Measurements from ENCODE around the gene STARD3NL. TPM values are rescaled to one million over a fixed set of nuclear protein-coding genes. Genes with fewer than 3 reads are reported as not detected.

Gene STARD3NL
- total RNA-seq, 1 donor from 2014 or later: 19.7 TPM

DNA sequence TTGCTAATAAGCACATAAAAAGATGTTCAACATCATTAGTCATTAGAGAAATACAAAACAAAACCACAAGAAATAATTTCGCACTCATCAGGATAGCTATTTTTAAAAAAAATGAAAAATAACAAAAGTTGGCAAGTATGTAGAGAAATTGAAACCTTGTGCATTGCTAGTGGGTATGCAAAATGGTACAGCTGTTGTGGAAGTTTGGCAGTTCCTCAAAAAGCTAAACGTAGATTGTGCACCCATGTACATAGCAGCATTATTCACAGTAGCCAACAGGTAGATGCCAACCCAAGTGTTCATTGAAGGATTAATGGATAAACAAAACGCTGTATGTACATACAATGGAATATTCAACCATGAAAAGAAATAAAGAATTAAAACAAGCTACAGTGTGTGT is 35.3 kb upstream of the STARD3NL start:
- Histone ChIP-seq H3K4me3 (no peak overlapping the region), H3K4me1 (no peaks in the 10 kb centered on the region), H3K9me3 (no peaks in the 10 kb centered on the region), H3K27me3 (no peaks in the 10 kb centered on the region), H3K36me3 (no peaks in the 10 kb centered on the region), H3K27ac (no peak overlapping the region)
- intact Hi-C loops (cut with DNase I): no loop called here
- no peak for DNase-seq (ENCODE audit: low spot score in 2 of 2)
- TF ChIP-seq CTCF (IDR thresholded peaks at IDR 0.05): no peak

DNA sequence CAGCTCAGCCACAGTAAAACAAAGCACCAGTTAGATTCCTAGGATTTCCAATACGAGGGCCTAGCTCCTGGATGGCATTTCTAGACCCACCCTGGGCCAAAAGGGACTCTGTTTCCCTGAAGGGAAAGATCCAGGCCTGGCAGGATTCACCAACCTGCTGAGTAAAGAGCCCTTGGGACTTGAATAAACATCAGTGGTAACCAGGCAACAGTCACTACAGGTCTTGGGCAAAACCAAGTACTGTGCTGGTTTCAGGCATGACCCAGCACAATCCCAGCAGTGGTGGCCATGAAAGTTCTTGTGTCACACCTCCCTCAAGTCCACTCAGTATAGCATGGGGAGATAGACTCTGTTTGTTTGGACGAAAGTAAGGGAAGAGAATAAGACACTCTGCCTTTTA is 31.0 kb upstream of the STARD3NL start:
- H3K27me3 ChIP-seq: no peaks in the 10 kb centered on the region
- H3K36me3 ChIP-seq: no peaks in the 10 kb centered on the region
- H3K27ac ChIP-seq: no peak overlapping the region
- H3K9me3 ChIP-seq: no peaks in the 10 kb centered on the region
- no peak for TF ChIP-seq CTCF (IDR thresholded peaks at IDR 0.05)
- H3K4me1 ChIP-seq: no peaks in the 10 kb centered on the region
- H3K4me3 ChIP-seq: no peak overlapping the region
- intact Hi-C loops (cut with DNase I): no loop called here
- no peak for DNase-seq (ENCODE audit: low spot score in 2 of 2)

DNA sequence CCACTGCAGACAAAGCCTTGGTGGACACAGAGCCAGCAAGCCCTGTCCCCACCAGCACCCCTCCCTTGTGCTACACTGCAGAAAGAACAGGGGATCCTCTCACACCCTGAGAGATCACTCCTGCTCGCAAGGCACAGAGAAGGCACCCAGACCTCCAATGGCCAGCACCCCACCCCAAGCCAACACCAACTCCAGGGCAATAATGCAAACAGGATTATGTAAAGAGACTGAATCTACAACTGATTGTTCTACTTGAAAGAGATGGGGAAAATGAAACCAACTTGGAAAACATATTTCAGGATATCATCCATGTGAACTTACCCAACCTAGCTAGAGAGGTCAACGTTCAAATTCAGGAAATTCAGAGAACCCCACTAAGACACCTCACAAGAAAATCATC is 26.5 kb upstream of the STARD3NL start:
- intact Hi-C loops (cut with DNase I): no loop called here
- Histone ChIP-seq H3K27ac (no peak overlapping the region), H3K36me3 (no peaks in the 10 kb centered on the region), H3K4me3 (no peak overlapping the region), H3K4me1 (no peaks in the 10 kb centered on the region), H3K27me3 (no peaks in the 10 kb centered on the region), H3K9me3 (no peaks in the 10 kb centered on the region)
- no peak for DNase-seq (ENCODE audit: low spot score in 2 of 2)
- TF ChIP-seq CTCF (IDR thresholded peaks at IDR 0.05): no peak

DNA sequence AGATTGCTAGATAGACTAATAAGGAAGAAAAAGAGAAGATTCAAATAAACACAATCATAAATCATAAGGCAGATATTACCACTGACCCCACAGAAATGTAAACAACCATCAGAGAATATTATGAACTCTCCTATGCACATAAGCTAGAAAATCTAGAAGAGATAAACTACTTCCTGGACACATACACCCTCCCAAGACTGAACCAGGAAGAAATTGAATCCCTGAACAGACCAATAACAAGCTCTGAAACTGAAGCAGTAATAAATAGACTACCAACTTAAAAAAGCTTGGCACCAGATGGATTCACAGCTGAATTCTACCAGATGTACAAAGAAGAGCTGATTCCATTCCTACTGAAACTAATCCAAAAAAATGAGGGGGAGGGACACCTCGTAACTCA is 24.5 kb upstream of the STARD3NL start:
- intact Hi-C loops (cut with DNase I): no loop called here
- Histone ChIP-seq H3K27me3 (no peaks in the 10 kb centered on the region), H3K36me3 (no peaks in the 10 kb centered on the region), H3K9me3 (no peaks in the 10 kb centered on the region), H3K27ac (no peak overlapping the region), H3K4me1 (no peaks in the 10 kb centered on the region), H3K4me3 (no peak overlapping the region)
- no peak for DNase-seq (ENCODE audit: low spot score in 2 of 2)
- no peak for TF ChIP-seq CTCF (IDR thresholded peaks at IDR 0.05)

GRCh38 chr7:38154278-38154677 is 23.8 kb upstream of the STARD3NL start:
- no peak for TF ChIP-seq CTCF (IDR thresholded peaks at IDR 0.05)
- no peaks in the 10 kb centered on the region for H3K4me1 ChIP-seq

GRCh38 chr7:38160003-38160571 is 18.0 kb upstream of the STARD3NL start:
- intact Hi-C loops (cut with DNase I): no loop called here
- no peak for DNase-seq (ENCODE audit: low spot score in 2 of 2)
- H3K4me3 ChIP-seq: no peak overlapping the region
- no peak overlapping the region for H3K27ac ChIP-seq
- H3K36me3 ChIP-seq: no peaks in the 10 kb centered on the region
- no peaks in the 10 kb centered on the region for H3K9me3 ChIP-seq
- TF ChIP-seq CTCF (IDR thresholded peaks at IDR 0.05): no peak
- no peaks in the 10 kb centered on the region for H3K27me3 ChIP-seq
- no peaks in the 10 kb centered on the region for H3K4me1 ChIP-seq

More at GRCh38 chr7:38154278-38154677, 23.8 kb upstream of the STARD3NL start:
- H3K27me3 ChIP-seq: no peaks in the 10 kb centered on the region
- DNase-seq (ENCODE audit: low spot score in 2 of 2): no peak
- no peak overlapping the region for H3K4me3 ChIP-seq
- intact Hi-C loops (cut with DNase I): no loop called here
- no peaks in the 10 kb centered on the region for H3K9me3 ChIP-seq
- no peaks in the 10 kb centered on the region for H3K36me3 ChIP-seq
- H3K27ac ChIP-seq: no peak overlapping the region
